Bronchial epithelial cell (primary cell): ENCODE data around the gene BORCS5. TPM values are rescaled to one million over a fixed set of nuclear protein-coding genes. Genes with fewer than 3 reads are reported as not detected.
"Not testable (repeated sequence)": the region's sequence is repeated elsewhere in the genome, so short reads cannot be mapped to it uniquely, and the experiment has no call there.

Experiments
- DNase-seq: peaks from one replicate; pipeline ENCODE4 v3.0.0-alpha.2; 2010; ENCODE audit warnings: low read depth
- FAIRE-seq: peaks from 2 replicates; lab custom pipeline; 2011; peaks lifted over from hg19 to GRCh38; lab: Jason Lieb, UNC
- H3K27me3 ChIP-seq: 2 replicates; pipeline ENCODE4 v1.5.1; 2011; ENCODE audit warnings: low read length; ENCODE audit not compliant: control insufficient read depth, insufficient read depth
- H3K36me3 ChIP-seq: 2 replicates; pipeline ENCODE4 v1.5.1; 2011; ENCODE audit warnings: low read length; ENCODE audit not compliant: control insufficient read depth, insufficient read depth
- H3K4me3 ChIP-seq: 2 replicates; pipeline ENCODE4 v1.5.1; 2011; ENCODE audit warnings: mild to moderate bottlenecking, low read depth, low read length, control low read depth
- total RNA-seq: library from RNA; depleted of rRNA; stranded (reverse); fragments of >200 nt; gene quantifications from 2 replicates; pipeline ENCODE4 v1.2.1, GENCODE V29; 2014
- TF ChIP-seq, protein P1 (sequence below): IDR thresholded peaks from 2 replicates; pipeline ENCODE4 v1.5.1; 2011; ENCODE audit warnings: mild to moderate bottlenecking, moderate library complexity, low read length, control low read depth, inconsistent platforms; ENCODE audit not compliant: insufficient read depth, severe bottlenecking

Gene BORCS5
- total RNA-seq, 1 donor from 2014 or later: 7.9 TPM

DNA sequence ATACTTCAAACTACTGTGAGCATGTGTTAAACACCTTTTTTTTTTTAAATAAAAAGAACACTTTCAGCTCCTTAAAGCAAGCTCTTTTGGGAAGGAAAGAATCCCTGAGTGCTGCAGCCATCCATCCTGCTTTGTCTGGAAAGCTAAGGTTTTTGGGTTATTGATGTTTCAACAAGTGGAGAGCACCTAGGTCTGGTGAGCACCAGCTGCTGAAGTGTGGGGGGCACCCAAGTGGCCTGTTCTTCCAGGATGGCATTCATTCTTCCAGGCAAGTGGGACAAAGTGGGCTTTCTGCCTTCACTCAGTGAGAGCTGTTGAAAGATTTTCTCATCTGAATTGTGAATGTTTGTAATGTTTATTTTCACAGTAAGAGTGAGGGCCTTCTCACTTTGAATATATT, 49.9 kb downstream of the BORCS5 start:
- TF ChIP-seq, protein P1, sequence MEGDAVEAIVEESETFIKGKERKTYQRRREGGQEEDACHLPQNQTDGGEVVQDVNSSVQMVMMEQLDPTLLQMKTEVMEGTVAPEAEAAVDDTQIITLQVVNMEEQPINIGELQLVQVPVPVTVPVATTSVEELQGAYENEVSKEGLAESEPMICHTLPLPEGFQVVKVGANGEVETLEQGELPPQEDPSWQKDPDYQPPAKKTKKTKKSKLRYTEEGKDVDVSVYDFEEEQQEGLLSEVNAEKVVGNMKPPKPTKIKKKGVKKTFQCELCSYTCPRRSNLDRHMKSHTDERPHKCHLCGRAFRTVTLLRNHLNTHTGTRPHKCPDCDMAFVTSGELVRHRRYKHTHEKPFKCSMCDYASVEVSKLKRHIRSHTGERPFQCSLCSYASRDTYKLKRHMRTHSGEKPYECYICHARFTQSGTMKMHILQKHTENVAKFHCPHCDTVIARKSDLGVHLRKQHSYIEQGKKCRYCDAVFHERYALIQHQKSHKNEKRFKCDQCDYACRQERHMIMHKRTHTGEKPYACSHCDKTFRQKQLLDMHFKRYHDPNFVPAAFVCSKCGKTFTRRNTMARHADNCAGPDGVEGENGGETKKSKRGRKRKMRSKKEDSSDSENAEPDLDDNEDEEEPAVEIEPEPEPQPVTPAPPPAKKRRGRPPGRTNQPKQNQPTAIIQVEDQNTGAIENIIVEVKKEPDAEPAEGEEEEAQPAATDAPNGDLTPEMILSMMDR: no peak
- H3K36me3 ChIP-seq: no peaks in the 10 kb centered on the region
- DNase-seq (no peak), FAIRE-seq (no peak)
- H3K4me3 ChIP-seq: no peak overlapping the region
- H3K27me3 ChIP-seq: no peaks in the 10 kb centered on the region

DNA sequence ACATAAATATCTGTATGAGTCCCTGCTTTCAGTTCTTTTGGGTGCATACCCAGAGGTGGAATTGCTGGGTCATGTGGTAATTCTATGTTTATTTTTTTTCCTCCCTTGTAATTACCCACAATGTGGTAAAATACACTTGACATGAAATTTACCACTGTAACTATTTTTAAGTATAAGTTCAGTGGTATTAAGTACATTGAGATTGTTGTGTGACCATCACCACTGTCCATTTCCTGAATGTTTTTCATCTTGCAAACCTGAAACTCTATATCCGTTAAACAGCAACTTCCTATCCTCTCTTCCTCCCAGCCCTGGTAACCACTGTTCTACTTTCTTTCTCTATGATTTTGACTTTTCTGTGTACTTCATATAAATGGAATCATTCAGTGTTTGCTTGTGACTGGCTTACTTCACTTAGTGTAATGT, 51.4 kb downstream of the BORCS5 start:
- DNase-seq (no peak), FAIRE-seq (no peak)
- TF ChIP-seq, protein P1: no peak
- no peak overlapping the region for H3K4me3 ChIP-seq
- no peaks in the 10 kb centered on the region for H3K36me3 ChIP-seq
- no peaks in the 10 kb centered on the region for H3K27me3 ChIP-seq

DNA sequence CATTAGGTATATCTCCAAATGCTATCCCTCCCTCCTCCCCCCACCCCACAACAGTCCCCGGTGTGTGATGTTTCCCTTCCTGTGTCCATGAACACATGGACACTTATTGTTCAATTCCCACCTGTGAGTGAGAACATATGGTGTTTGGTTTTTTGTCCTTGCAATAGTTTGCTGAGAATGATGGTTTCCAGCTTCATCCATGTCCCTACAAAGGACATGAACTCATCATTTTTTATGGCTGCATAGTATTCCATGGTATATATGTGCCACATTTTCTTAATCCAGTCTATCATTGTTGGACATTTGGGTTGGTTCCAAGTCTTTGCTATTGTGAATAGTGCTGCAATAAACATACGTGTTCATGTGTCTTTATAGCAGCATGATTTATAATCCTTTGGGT, 52.5 kb downstream of the BORCS5 start:
- H3K27me3 ChIP-seq, H3K36me3 ChIP-seq, FAIRE-seq, DNase-seq, H3K4me3 ChIP-seq: not testable (repeated sequence)

DNA sequence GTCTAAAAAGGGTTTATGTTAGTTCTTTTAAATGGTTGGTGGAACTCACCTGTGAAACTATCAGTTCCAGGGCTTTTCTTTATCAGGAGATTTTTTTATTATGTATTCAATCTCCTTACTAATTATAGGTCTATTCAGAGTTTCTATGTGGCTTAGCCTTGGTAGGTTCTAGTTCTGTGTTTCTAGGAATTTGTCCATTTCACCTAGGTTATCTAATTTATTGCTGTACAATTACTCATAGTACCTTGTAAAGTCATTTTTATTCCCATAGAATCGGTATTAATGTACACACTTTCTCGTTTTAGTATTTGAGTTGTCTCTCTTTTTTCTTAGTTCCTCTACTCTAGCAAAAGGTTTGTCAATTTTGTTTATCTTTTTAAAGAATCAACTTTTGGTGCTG, 59.0 kb downstream of the BORCS5 start:
- Histone ChIP-seq H3K4me3 (no peak overlapping the region), H3K36me3 (no peaks in the 10 kb centered on the region), H3K27me3 (no peaks in the 10 kb centered on the region)
- no peak for DNase-seq
- no peak for FAIRE-seq
- TF ChIP-seq, protein P1: no peak

DNA sequence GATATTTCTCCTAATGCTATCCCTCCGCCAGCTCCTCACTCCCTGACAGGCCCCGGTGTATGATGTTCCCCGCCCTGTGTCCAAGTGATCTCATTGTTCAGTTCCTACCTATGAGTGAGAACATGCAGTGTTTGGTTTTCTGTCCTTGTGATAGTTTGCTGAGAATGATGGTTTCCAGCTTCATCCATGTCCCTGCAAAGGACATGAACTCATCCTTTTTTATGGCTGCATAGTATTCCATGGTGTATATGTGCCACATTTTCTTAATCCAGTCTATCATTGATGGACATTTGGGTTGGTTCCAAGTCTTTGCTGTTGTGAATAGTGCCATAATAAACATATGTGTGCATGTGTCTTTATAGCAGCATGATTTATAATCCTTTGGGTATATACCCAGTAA, 62.3 kb downstream of the BORCS5 start:
- not testable (repeated sequence) for H3K4me3 ChIP-seq, H3K27me3 ChIP-seq, DNase-seq, FAIRE-seq, H3K36me3 ChIP-seq

DNA sequence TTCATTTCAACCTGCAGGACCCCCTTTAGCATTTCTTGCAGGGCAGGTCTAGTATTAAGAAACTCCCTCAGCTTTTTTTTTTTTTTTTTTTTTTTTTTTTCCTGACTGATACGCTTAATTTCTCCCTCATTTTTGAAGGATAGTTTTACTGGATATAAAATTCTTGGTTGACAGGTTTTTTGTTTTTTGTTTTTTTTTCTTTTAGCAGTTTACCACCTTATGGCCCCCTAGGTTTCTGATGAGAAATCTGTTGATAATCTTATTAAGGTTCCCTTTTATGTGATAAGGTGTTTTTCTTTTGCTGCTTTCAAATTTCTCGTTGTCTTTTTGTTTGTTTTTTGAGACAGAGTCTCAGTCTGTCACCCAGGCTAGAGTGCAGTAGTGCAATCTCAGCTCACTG, 66.5 kb downstream of the BORCS5 start:
- DNase-seq (no peak), FAIRE-seq (no peak)
- no peaks in the 10 kb centered on the region for H3K27me3 ChIP-seq
- no peak overlapping the region for H3K4me3 ChIP-seq
- TF ChIP-seq, protein P1: no peak
- H3K36me3 ChIP-seq: no peaks in the 10 kb centered on the region

DNA sequence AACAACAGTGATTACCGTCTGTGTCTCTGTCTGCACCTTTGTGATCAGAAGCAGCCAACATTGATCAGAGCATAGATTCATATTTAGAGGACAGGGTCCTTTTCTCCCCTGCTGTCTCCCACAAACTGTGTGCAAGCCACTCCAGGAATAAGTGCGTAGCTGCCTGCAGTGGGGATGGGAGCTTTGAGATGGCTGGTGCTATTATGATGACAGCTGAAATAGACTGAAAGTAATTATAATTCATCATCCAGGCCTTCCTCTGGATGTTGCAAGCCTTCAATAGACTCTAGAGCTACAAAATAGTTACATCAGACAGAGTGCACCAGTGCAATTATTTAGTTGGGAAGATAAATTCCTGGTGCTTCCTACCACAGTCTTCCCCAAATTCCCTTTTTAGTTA, 68.1 kb downstream of the BORCS5 start:
- Histone ChIP-seq H3K4me3 (no peak overlapping the region), H3K36me3 (no peaks in the 10 kb centered on the region), H3K27me3 (no peaks in the 10 kb centered on the region)
- DNase-seq (no peak), FAIRE-seq (peak; percentile 36)
- TF ChIP-seq, protein P1: no peak
